Breast epithelium (tissue), 4 donors: ENCODE results near the gene TMEM266. TPM values are rescaled to one million over a fixed set of nuclear protein-coding genes. Genes with fewer than 3 reads are reported as not detected.

ENCODE experiments used
- DNase-seq, 2 donors: peaks; one replicate each; pipeline ENCODE4 v3.0.0-alpha.2; 2019; ENCODE audit warnings: low spot score in 2 of 2
- H3K27ac ChIP-seq, 2 donors: fragments of 200-600 bp; sonication (generic) in 1 of 2; one replicate each; pipeline ENCODE4 v1.5.1; 2016 to 2019; ENCODE audit warnings: mild to moderate bottlenecking in 1 of 2
- H3K27me3 ChIP-seq, 2 donors: fragments of 200-600 bp; sonication (generic) in 1 of 2; one replicate each; pipeline versions ENCODE4 v1.5.1 to v1.6.0; 2017 to 2019; ENCODE audit warnings: control low read depth in 1 of 2, mild to moderate bottlenecking in 1 of 2
- H3K36me3 ChIP-seq: fragments of 200-600 bp; one replicate; pipeline ENCODE4 v1.5.1; 2019
- H3K4me1 ChIP-seq, 2 donors: fragments of 200-600 bp; sonication (generic); one replicate each; pipeline ENCODE4 v1.5.1; 2016 to 2019; ENCODE audit warnings: control low read depth in 1 of 2
- H3K4me3 ChIP-seq, 3 donors: fragments of 200-600 bp; sonication (generic); 1 replicate in 2 of 3; 2 replicates in 1 of 3; pipeline ENCODE4 v1.5.1; 2016 to 2019; ENCODE audit warnings: mild to moderate bottlenecking in 3 of 3, moderate library complexity in 2 of 3
- H3K9me3 ChIP-seq, 2 donors: fragments of 200-600 bp; sonication (generic) in 1 of 2; one replicate each; pipeline ENCODE4 v1.5.1; 2016 to 2019; ENCODE audit warnings: control low read depth in 1 of 2
- POLR2A ChIP-seq: fragments of 450-650 bp; IDR thresholded peaks from one replicate; pipeline ENCODE4 v1.6.1; 2016; ENCODE audit warnings: antibody characterized with exemption, mild to moderate bottlenecking, moderate library complexity
- POLR2AphosphoS5 ChIP-seq, 3 donors: sonication (generic); formaldehyde crosslinking; IDR thresholded peaks; one replicate each; pipeline ENCODE4 v1.6.1; 2017; ENCODE audit warnings: antibody characterized with exemption in 3 of 3
- intact Hi-C: fragments of 100-400 bp; cut with DNase I; formaldehyde crosslinking; loops from one replicate; pipeline ENCODE4 v1.15.1; 2023; ENCODE audit warnings: low total_unique reads
- total RNA-seq, 3 donors: library from RNA; depleted of rRNA; stranded (reverse); fragments of >200 nt; gene quantifications; one replicate each; pipeline ENCODE4 v1.1.0, GENCODE V29; 2016
- TF ChIP-seq, protein P1 (sequence below), 3 donors: fragments of 450-650 bp; IDR thresholded peaks; one replicate each; pipeline ENCODE4 v1.5.1; 2016 to 2017; ENCODE audit warnings: antibody characterized with exemption in 3 of 3, mild to moderate bottlenecking in 3 of 3, moderate library complexity in 3 of 3

TMEM266 gene
- total RNA-seq, 3 donors from 2014 or later, result 0.29 to 0.32 TPM; not detected in 1

DNA sequence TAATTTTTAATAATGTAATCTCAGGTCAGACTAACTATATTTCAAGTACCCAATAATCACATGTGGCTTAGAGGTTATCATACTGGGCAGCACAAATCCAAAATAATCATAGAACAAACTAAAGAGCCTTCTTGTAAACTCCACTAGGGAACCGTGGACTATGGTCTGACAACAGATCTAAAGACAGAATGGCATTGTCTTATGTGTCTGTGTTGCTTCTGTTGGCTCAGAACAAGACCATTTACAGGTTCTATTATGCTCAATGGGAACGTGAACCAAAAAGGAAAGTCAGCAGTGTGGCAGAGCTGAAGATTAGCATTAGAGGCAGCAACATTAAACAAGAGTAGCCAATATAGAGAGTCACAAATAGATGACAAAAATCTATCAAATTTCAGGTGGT, 176.6 kb downstream of the TMEM266 start:
- Histone ChIP-seq H3K36me3 (no peaks in the 10 kb centered on the region), H3K9me3 (no peaks in the 10 kb centered on the region), H3K27ac (no peak overlapping the region), H3K27me3 (no peaks in the 10 kb centered on the region), H3K4me1 (no peaks in the 10 kb centered on the region), H3K4me3 (no peak overlapping the region)
- intact Hi-C loops, result loop anchor here (10.0 kb wide), 1 partner anchor 112 kb away; no protein-coding TSS in a partner anchor
- TF ChIP-seq, protein P1, sequence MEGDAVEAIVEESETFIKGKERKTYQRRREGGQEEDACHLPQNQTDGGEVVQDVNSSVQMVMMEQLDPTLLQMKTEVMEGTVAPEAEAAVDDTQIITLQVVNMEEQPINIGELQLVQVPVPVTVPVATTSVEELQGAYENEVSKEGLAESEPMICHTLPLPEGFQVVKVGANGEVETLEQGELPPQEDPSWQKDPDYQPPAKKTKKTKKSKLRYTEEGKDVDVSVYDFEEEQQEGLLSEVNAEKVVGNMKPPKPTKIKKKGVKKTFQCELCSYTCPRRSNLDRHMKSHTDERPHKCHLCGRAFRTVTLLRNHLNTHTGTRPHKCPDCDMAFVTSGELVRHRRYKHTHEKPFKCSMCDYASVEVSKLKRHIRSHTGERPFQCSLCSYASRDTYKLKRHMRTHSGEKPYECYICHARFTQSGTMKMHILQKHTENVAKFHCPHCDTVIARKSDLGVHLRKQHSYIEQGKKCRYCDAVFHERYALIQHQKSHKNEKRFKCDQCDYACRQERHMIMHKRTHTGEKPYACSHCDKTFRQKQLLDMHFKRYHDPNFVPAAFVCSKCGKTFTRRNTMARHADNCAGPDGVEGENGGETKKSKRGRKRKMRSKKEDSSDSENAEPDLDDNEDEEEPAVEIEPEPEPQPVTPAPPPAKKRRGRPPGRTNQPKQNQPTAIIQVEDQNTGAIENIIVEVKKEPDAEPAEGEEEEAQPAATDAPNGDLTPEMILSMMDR (IDR thresholded peaks at IDR 0.05), result no peak
- TF ChIP-seq POLR2A, result no peak
- TF ChIP-seq POLR2AphosphoS5 (IDR thresholded peaks at IDR 0.05), result no peak
- DNase-seq, result no peak

DNA sequence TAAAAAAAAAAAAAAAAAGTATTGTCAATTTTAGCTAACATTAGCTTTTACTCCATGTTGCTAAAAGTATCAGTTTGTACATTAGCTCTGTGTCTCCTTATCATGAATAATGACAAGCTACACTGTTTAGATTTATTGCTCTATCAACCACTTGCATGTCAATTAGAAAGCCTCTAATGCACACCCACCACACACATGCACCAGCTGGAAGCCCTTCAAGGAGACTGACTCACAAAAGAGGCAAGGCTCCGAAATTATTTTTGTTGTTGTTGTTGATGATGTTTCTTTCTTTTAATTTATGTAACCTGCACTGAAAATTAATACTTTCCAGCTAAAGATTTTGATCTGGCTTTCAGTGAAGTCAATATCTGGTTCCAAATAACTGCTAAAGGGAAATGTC, 180.0 kb downstream of the TMEM266 start:
- Histone ChIP-seq H3K9me3 (no peaks in the 10 kb centered on the region), H3K27me3 (no peaks in the 10 kb centered on the region), H3K36me3 (no peaks in the 10 kb centered on the region), H3K4me3 (no peak overlapping the region), H3K4me1 (no peaks in the 10 kb centered on the region), H3K27ac (no peak overlapping the region)
- TF ChIP-seq POLR2A, result no peak
- TF ChIP-seq, protein P1 (IDR thresholded peaks at IDR 0.05), result no peak
- no peak for TF ChIP-seq POLR2AphosphoS5 (IDR thresholded peaks at IDR 0.05)
- DNase-seq, result no peak
- intact Hi-C loops, result loop anchor here (10.0 kb wide), 1 partner anchor 115 kb away; no protein-coding TSS in a partner anchor

DNA sequence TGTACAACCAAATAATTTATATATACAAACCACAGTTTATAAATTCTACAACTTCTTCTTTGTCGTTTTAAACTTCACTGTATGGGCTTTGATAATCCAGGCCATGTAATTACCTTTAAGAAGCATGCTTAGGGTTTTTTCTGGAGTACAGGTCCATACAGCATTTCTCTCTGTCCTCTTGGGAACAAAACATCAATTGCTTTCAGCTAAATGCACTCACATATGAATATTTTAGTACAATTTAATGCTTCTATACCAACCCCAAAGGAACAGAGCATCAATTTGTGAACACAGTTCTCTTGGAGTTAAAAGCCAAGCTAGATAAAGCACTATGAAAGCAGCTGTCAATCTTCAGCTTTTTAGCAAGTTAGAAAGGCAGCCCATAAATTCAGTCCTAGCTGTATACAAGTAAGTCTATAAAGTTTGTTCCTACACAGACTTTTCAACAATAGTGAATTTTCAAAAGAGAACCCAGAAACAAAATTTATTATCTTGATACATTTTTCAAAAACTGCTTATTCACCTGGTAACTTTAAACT, 185.4 kb downstream of the TMEM266 start:
- intact Hi-C loops, result no loop called here
- Histone ChIP-seq H3K27me3 (no peaks in the 10 kb centered on the region), H3K4me1 (no peaks in the 10 kb centered on the region), H3K27ac (no peak overlapping the region), H3K36me3 (no peaks in the 10 kb centered on the region), H3K9me3 (no peaks in the 10 kb centered on the region), H3K4me3 (no peak overlapping the region)
- TF ChIP-seq, protein P1 (IDR thresholded peaks at IDR 0.05), result no peak
- TF ChIP-seq POLR2A (no peak), POLR2AphosphoS5 (IDR thresholded peaks at IDR 0.05) (no peak)
- no peak for DNase-seq

DNA sequence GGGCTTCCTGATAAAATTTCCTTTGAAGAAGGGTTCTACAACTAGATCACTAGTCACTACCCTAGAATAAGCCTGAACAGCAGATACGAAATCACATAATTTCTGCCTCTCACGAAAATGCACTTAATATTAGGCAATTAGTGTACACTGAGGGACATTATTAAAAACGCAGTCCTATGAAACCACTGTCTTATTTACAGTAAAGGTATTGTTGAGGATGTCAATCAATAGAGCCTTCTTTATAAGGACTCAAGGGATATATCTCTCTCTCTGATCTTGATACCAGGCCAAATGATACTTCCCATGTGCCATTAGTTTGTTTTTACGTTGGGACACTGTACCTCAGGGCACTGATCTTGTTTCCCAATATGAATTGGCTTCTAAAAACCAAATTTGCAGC, 191.9 kb downstream of the TMEM266 start:
- no peaks in the 10 kb centered on the region for H3K36me3 ChIP-seq
- no peak overlapping the region for H3K27ac ChIP-seq
- no peak for DNase-seq
- no peaks in the 10 kb centered on the region for H3K27me3 ChIP-seq
- H3K4me1 ChIP-seq, result no peaks in the 10 kb centered on the region
- no peak overlapping the region for H3K4me3 ChIP-seq
- no peaks in the 10 kb centered on the region for H3K9me3 ChIP-seq
- no peak for TF ChIP-seq POLR2A
- TF ChIP-seq POLR2AphosphoS5 (IDR thresholded peaks at IDR 0.05), result no peak
- TF ChIP-seq, protein P1 (IDR thresholded peaks at IDR 0.05), result no peak
- intact Hi-C loops, result loop anchor here (1.0 kb wide), 1 partner anchor 10 kb away; no protein-coding TSS in a partner anchor

DNA sequence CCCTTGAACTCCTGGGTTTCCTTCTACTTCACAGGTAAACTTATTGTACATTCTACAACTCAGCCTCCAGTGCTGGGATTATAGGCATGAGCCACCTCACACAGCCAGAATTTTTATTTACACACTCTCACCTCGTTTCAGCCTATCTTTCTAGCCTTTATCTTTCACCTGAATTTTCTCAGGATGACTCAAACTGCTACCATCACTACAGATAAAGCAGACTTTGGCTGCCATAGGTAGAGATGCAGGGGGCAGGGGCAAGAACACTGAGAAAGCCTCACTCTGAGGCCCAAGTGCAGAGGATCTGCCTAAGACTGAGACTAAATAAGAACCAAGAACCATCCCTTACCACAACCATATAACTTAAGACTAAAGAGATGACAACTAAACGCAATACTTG, 192.5 kb downstream of the TMEM266 start:
- Histone ChIP-seq H3K4me1 (no peaks in the 10 kb centered on the region), H3K27me3 (no peaks in the 10 kb centered on the region), H3K9me3 (no peaks in the 10 kb centered on the region), H3K27ac (no peak overlapping the region), H3K36me3 (no peaks in the 10 kb centered on the region), H3K4me3 (no peak overlapping the region)
- no peak for DNase-seq
- intact Hi-C loops, result no loop called here
- TF ChIP-seq POLR2AphosphoS5 (IDR thresholded peaks at IDR 0.05) (no peak), POLR2A (no peak)
- TF ChIP-seq, protein P1 (IDR thresholded peaks at IDR 0.05), result no peak
